ENCODE results near the gene KAT8.

KAT8 gene

DNA sequence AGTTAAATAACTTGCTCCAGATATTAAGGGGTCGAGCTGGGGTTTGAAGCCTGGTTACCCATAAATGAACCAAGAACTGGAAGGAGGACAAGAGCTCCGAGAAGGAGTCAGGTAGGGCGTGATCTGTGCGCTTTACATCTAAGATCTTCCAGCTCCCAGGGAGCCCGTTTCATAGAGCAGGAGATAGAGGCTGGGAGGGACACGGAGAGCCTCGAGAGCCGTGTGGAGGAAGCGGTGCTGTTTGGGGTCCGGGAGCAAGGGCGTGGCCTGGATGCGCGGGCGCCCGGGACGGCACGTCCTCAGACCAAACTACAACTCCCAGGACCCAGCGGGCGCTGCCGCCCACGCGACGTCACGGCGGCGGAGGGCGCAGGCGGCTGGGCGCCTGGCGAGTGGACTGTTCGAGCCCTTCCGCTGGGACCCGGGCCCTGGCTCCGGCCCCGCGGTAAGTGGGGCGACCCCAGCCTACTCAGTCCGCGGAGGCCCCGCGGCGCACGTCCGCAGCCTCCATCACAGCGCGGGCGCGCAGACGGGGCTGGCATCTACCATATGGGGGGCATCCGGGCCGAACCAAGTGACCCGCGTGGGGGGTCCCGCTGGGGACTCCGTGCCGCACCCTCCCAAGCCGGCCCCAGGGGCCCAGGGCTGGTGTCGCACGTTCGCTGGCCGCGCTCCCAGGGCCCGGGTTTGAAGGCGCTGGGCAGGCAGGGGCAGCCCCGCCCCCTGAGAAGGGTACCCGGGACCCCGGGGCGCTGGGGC, 9.2 kb upstream of the KAT8 start, which contains the start of gene BCKDK:
BCKDK (plus strand) TSS at position 352 of the 759 bp plus-strand sequence. CDS start 838 bp downstream, outside the sequence.
- peak; percentile 29 for DNase-seq (ENCODE audit: low read depth)

DNA sequence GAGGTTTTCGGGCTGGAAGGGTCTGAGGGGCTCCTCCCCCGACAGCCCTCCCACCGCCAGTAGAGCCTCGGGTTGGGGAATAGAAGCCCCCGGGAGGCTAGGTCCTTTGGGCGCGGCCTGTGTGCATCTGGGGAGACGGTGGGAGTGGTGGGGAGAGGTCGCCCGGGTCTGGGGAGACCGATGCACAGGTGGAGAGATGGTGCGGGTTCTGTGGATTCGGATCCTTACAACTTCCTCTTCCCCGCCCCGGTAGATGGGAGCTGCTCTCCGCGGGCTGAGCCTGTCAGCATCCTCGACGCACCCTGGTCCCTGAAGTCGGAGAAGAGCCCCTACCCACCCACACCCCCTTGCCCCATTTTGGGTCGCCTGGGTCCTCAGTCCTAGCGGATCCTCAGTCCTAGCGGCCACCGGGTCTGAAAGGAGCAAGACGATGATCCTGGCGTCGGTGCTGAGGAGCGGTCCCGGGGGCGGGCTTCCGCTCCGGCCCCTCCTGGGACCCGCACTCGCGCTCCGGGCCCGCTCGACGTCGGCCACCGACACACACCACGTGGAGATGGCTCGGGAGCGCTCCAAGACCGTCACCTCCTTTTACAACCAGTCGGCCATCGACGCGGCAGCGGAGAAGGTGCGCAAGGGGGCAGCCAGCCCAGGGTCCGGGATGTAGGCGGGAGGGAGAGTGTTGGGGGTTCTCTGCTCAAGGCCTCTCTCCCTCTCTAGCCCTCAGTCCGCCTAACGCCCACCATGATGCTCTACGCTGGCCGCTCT, 8.5 kb upstream of the KAT8 start:
- DNase-seq (ENCODE audit: low read depth), result no peak

DNA sequence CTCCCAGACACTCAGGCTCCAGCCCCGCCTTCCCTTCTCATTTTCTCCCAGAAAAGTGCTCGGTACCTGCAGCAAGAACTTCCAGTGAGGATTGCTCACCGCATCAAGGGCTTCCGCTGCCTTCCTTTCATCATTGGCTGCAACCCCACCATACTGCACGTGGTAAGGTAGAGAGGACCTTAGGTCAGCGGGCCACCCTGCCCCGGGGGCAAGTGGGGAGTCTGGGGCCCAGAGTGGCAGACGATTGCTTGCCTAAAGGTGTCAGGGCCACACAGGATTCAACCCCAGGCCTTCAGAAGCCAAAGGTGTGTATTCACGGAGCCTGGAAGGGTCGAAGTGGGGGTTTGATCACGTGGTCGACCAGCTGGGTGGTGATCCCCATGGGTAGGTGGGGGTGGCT, 7.8 kb upstream of the KAT8 start:
- DNase-seq (ENCODE audit: low read depth), result no peak

DNA sequence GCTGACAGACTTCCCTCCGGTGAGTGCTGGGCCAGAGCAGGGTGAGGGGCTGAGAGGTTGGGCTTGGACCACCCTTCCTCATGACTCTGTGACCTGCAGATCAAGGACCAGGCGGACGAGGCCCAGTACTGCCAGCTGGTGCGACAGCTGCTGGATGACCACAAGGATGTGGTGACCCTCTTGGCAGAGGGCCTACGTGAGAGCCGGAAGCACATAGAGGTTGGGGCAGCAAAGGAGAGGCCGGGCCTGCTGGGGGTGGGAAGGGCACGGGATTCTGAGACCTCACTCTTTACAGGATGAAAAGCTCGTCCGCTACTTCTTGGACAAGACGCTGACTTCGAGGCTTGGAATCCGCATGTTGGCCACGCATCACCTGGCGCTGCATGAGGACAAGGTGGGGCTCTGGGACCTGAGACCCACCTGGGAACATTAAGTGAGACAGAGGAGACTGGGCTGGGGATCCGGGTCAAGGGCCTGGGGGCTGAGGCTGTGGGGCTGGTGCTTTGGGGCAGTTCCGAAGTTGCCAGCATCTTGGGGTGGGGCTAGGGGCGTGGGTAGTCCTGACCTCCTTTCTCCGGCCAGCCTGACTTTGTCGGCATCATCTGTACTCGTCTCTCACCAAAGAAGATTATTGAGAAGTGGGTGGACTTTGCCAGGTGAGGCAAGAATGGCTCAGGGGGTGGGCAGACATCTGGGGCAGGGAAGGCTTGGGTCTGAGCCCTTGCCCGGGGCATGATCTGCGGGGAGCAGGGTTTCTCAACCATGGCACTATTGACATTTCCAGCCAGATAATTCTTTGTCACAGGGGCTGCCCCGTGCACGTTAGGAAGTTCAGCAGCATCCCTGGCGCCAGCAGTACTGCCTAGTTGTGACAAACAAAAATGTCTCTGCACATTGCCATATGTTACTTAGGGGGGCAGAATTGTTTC, 7.1 kb upstream of the KAT8 start:
- no peak for DNase-seq (ENCODE audit: low read depth)

DNA sequence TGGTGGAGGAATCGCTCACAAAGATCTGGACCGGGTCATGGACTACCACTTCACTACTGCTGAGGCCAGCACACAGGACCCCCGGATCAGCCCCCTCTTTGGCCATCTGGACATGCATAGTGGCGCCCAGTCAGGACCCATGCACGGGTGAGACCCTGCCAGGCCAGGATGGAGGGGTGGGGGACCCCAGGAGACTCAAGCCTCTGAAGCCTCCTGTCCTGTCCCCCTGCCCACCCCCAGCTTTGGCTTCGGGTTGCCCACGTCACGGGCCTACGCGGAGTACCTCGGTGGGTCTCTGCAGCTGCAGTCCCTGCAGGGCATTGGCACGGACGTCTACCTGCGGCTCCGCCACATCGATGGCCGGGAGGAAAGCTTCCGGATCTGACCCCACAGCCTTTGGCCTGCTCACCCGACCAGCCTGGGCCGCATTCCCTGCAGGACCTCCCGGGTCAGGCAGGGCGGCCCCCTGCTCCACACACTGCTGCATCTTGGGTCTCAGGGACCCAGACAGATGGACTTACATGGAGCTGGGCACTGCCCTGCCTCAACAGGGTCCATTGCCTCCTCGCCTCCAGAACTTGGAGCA, 5.5 kb upstream of the KAT8 start:
- DNase-seq (ENCODE audit: low read depth), result no peak

DNA sequence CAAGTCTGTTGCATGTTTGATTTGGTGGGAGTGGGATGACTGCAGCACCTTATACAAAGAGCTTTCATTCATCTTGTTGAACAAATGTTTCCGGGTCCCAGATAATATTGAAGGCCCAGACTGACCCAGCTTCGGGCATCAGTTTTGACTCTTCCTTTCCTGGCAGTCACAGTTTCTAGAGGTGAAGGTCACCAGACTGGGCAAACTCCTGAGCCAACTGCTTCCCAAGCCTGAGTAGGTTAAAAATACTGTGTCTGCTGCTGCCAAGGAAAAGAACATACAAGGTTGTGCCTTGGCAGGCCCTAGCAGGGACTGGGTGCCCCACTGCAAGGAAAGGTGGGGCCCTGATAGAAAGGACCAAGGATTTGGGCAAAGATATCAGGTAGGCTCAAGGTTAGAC, 4.8 kb upstream of the KAT8 start:
- no peak for DNase-seq (ENCODE audit: low read depth)

DNA sequence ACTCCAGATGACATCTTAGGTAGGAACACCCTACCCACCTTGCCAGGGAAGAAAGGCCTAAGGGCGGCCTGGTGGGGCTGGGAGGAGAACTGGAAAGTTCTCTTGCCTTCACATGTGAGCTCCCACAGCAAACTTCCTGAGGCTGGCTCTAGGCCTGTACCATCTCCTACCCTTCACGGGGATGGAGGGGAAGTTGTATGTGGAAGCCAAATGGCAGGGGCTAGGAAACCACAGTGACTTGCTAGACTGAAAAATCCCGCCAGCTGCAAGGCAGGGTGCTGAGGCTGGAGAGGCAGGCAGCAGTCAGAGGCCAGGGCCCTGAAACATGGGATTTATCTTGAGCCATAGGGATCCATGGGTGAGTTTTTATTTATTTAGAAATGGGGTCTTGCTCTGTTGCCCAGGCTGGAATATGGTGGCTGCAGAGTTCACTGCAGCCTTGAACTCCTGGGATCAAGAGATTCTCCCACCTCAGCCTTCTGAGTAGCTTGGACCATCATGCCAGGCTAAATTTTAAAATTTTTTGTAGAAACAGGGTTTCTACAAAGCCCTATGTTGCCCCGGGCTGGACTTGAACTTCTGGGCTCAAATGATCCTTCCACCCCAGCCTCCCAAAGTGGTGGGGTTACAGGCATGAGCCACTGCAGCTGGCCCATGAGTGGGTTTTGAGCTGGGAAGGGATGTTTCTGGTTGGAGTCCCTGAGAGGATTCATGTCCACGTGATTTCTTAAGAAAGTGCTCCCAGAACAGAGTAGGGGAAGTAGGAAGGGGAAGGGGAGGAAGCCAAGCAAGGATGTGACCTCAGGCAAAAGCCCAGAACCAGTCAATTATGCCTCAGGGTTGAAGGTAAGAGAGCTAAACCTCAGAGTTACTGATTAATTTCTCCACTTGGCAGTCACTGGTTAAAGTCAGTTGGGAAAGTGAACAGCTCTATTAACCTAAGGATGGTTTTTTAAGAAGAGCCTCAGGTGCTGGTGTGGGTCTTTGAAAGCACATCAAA, 4.0 kb upstream of the KAT8 start:
- DNase-seq (ENCODE audit: low read depth), result no peak

DNA sequence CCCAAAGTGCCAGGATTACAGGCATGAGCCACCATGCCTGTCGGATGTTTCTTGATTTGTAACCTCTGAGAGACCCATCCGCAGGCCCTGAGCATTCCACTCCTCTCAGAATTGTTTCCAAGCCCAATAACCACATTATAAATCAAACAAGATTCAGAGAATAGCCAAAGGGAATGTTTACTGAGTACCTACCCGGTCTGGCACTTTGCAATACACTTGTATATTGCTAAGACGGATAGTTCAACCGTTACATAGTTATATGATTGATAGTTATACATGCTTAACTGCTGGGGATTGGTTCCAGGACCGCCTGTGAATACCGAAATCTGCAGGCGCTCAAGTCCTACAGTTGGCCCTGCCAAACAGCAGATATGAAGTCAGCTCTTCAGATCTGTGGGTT, 3.0 kb upstream of the KAT8 start:
- DNase-seq (ENCODE audit: low read depth), result no peak

DNA sequence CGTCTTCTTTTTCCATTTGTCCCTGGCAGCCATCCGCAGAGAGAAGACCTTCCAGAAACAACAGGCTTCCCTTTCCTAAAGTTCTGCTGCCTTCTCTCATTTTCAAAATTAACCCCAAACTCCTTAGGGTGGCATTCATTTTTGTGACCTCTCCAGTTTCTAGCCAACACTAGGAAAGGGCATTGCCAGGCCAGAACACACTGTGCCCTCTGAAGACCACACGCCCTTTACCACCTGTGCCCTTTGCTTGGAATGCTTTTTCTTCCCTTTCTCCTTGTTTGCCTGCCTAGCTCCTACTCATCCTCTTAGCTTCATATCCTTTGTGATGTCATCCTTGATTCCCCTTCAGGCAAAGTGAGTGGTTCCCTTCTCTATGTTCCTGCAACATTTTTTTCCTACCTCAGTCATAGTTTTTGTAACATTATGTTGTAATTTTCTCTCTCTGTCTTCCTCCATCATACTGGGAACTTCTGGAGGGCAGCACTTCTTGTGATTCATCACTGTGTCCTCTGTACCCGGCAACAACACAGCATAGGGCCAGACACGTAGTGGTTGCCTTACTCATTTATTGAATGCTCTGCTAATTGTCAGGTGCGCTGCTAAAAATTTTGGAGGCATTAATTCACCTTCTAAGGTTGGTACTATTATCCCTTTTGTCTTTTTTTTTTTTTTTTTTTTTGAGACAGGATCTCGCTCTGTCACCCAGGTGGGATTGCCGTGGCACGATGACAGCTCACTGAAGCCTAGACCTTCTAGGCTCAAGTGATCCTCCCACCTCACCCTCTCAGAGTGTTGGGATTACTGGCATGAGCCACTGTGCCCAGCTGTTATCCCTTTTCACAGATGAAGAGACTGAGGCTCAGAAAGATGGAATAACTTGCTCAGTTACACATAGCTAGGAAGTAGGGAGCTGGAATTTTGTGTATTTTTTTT, 1.0 kb downstream of the KAT8 start:
- no peak for DNase-seq (ENCODE audit: low read depth)

DNA sequence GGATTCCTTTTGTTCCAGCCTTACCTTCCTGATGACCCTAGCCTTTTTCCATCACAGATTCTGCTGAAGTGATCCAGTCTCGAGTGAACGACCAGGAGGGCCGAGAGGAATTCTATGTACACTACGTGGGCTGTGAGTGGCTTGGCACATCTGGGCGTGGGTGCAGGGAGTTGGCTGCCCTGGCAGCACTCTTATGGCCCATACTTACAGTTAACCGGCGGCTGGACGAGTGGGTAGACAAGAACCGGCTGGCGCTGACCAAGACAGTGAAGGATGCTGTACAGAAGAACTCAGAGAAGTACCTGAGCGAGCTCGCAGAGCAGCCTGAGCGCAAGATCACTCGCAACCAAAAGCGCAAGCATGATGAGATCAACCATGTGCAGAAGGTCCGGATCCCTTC, 2.7 kb downstream of the KAT8 start:
- no peak for DNase-seq (ENCODE audit: low read depth)

DNA sequence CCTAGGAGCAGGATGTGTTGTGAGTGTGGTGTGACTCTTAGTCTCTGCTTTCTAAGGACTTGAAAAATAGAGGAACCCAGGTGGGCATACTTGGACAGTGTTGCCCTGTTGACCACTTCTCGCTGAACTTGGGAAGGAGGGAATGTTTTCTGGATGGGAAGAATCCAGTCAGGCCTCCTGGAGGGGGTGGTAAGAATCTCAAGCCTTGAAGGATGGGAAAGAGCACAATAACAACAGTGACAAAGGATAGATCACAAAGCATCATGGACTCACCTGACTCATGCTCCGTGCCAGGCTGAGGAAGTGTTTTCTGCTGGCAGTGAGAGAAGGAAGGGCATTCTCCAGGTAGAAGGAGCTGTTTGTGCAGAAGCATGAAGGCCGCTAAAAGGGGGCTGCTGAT, 8.4 kb downstream of the KAT8 start:
- DNase-seq (ENCODE audit: low read depth), result no peak

DNA sequence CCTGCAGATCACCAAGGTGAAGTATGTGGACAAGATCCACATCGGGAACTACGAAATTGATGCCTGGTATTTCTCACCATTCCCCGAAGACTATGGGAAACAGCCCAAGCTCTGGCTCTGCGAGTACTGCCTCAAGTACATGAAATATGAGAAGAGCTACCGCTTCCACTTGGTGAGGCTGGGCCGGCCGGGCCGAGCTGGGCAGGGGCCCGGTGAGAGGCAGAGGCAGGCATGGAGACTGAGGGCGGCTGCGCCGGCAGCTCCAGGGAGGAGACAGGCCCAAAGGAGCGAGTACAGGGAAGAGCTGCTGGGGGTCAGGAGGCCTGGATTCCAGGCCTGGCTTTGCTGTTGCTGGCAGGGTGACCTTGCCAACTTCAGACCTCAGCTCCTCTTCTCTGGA, 9.7 kb downstream of the KAT8 start:
- DNase-seq (ENCODE audit: low read depth), result no peak

DNA sequence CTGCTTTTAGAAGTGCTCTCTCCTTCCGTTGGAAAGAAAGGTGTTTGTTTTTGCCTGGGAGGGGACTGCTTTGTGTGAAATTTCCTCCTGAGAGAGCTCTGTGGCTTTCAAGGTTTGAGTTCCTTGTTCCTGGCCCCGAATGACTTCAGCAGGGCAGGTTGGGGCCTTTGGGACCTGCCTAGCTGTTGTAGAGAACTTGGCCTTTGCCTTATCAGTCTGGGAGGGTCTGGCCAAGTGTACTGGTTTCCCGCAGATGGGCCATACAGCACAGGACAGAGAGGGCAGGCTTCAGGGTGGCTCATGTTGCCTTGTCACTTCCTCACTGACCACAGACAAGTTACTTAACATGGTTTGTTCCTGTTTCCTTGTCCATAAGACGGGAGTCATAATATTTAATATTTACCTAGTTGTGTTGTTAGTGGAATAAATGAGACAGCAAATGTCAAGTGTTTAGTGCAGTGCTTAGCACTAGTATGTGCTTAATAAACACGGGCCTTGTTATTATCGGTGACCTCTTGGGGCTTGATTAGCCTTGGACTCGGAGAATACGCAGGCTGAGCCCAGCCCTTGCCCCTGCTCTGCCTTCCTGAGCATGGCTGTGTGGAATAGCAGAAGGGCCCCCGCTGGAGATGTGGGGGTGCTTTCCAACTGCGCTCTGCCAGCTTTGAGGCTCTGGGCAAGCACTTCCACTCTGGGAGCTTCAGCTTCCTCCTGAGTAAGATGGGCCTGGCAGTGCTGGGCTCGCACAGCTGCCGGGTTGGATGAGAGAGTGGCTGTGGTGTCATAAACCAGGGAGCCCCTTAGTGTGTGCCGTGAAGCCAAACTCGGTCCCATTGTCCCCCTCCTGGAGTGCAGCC, 11.5 kb downstream of the KAT8 start:
- no peak for DNase-seq (ENCODE audit: low read depth)

DNA sequence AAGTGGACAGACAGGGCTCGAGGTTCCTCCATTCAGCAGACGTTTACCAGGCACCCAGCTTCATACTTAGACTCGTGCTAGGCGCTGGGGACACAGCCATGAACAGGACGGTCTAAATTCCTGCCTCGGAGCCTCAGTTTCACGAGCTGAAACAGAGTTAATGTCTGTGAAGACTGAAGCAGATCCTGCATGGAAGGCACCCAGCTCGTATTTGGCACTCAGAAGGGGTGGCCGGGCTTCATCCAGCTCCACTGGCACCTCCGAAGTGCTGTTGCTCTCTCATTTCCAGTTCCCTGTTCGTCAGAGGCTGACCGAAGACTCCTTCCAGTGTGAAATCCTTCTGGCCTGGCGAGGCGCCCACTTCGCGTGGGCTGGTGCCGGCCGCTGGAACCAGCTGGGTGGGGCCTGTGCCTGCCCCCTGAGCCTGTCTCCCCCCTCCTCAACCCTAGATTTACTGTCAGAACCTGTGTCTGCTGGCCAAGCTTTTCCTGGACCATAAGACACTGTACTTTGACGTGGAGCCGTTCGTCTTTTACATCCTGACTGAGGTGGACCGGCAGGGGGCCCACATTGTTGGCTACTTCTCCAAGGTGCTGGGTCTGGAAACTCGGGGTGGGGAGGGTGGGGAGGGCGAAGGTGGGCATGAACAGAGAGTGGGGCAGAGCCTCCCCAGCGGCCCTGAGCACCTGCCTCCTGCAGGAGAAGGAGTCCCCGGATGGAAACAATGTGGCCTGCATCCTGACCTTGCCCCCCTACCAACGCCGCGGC, 12.3 kb downstream of the KAT8 start:
- no peak for DNase-seq (ENCODE audit: low read depth)

DNA sequence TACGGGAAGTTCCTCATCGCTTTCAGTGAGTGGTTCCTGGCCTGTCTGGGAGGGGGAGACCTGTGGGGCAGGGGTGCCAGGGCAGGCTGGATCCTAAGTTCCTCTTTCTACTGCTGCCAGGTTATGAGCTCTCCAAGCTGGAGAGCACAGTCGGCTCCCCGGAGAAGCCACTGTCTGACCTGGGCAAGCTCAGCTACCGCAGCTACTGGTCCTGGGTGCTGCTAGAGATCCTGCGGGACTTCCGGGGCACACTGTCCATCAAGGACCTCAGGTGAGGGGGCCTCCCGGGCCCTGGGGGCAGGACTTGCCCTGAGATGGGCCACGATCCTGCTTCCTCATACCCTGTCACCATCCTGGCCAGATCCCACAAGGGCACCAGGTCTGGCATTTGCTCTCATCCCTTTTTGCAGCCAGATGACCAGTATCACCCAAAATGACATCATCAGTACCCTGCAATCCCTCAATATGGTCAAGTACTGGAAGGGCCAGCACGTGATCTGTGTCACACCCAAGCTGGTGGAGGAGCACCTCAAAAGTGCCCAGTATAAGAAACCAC, 12.9 kb downstream of the KAT8 start:
- DNase-seq (ENCODE audit: low read depth), result no peak

DNA sequence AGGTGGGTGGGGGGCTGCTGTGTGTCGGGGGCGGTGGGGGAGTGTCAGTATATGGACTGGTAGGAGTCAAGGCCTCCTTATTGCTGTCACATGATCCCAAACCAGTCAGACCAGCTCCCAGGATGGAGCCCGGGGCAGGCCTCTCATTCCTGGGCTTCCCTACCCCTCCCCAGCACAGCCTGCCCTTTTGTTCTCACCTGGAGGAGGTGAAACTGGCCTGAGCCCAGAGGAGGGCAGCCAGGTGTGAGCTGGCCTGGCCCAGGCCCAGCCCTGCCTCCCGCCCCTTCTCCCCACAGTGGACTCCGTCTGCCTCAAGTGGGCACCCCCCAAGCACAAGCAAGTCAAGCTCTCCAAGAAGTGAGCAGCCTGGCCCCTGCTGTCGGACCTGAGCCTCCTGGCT, 13.4 kb downstream of the KAT8 start:
- no peak for DNase-seq (ENCODE audit: low read depth)

DNA sequence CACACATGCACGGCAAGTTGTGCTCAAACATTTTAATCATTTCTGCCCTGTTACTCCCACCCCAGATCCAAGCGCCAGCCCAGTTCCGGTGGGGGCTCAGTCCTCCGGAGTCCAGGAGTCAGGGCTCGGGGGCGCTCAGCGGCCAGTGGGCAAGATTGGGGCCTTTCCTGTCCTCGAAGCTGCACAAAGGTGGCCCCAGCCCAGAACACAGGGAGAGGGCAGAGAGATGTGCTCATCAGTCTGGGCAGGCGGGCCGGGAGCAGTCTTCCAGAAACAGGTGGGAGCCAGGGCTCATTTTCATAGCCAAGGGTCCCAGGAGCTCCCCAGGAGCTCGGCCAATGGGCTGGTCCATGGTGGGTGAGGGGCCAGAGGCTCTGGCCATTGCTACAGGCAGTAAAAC, 14.0 kb downstream of the KAT8 start:
- no peak for DNase-seq (ENCODE audit: low read depth)

DNA sequence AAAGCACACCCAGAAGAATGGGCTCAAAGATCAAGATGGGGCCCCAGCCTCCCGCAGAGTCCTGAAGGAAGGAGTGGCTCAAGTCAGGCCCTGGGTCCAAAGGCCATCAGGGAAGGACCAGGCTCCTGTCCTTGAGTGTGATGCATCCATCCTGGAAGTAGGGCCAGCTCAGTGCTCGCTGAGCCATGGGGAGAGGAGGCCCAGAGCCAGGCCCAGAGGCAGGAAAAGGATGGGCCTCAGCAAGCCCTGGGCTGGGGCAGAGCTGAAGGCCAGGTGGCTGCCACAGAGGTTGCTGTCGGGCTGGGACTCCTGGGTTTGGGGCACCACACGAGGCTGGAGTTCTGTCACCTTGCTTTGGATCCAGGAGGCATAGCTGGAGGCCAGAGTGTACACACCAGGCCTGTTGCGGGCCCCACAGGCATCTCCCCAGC, 14.4 kb downstream of the KAT8 start:
- no peak for DNase-seq (ENCODE audit: low read depth)
